ENCODE results near the gene ZNF334. TPM values are rescaled to one million over a fixed set of nuclear protein-coding genes. Genes with fewer than 3 reads are reported as not detected.

The ZNF334 gene
- total RNA-seq = 10 to 100 TPM in 2 of 5 donors, 1 to 10 TPM in 3; 1.4 to 12.8 (median 5.4) TPM
- polyA plus RNA-seq = 1 to 10 TPM; 1.6 to 4.4 (median 2.0) TPM
- long read RNA-seq, donor 1 = 0 reads
- long read RNA-seq, donor 2 = 0 reads
- long read RNA-seq, donor 3, partial matches to known transcripts = 0 of 1 reads
- long read RNA-seq, donor 3, other reads (novel, unspliced or antisense) = 0 of 1 reads
- long read RNA-seq, donor 4, partial matches to known transcripts = 0 of 1 reads
- long read RNA-seq, donor 4, other reads (novel, unspliced or antisense) = 0 of 1 reads
- long read RNA-seq, donor 5, partial matches to known transcripts = 0 of 1 reads
- long read RNA-seq, donor 5, other reads (novel, unspliced or antisense) = 0 of 1 reads
- long read RNA-seq, donor 6, partial matches to known transcripts = 0 of 4 reads
- long read RNA-seq, donor 6, other reads (novel, unspliced or antisense) = 0 of 4 reads
- long read RNA-seq, donor 7, partial matches to known transcripts = 0 of 1 reads
- long read RNA-seq, donor 7, other reads (novel, unspliced or antisense) = 0 of 1 reads
- long read RNA-seq, donor 8, partial matches to known transcripts = 6 of 7 reads
- long read RNA-seq, donor 8, other reads (novel, unspliced or antisense) = 0 of 7 reads
- long read RNA-seq, donor 9, partial matches to known transcripts = 0 of 1 reads
- long read RNA-seq, donor 9, other reads (novel, unspliced or antisense) = 0 of 1 reads
- long read RNA-seq, donor 10, partial matches to known transcripts = 0 of 1 reads
- long read RNA-seq, donor 10, other reads (novel, unspliced or antisense) = 0 of 1 reads

GRCh38 chr20:46512943-46513844 is at the start of gene ZNF334:
Gene ZNF334 (minus strand): TSS chr20:46513559. CDS start chr20:46512102, 1,457 bp downstream.
- H3K4me3 ChIP-seq = peak within 1 kb of the TSS; percentile 59 to 71 (median 60)
- intact Hi-C loops (cut with DNase I; ENCODE audit: low total_unique reads) = no loop called here
- no peaks in the 10 kb centered on the region for H3K9me3 ChIP-seq
- peak; percentile 62 to 93 for DNase-seq
- H3K27me3 ChIP-seq = peaks cover 0 to 30% (median 7%) of the 10 kb centered on the region in 3 donors
- no peaks in the 10 kb centered on the region for H3K36me3 ChIP-seq
- H3K4me1 ChIP-seq = peaks cover 0 to 15% (median 11%) of the 10 kb centered on the region in 4 donors
- 4 to 6% (median 5%) methylated on average over 39 to 49 of the region's 49 CpGs for WGBS, 5 donors
- TF ChIP-seq CTCF (IDR thresholded peaks at IDR 0.05) (no peak), EP300 (IDR thresholded peaks at IDR 0.05) (no peak), POLR2A (IDR thresholded peaks at IDR 0.05) (no peak), POLR2AphosphoS5 (IDR thresholded peaks at IDR 0.05) (peak in 1 of 3 donors; percentile 54)
- peak within 1 kb of the TSS; percentile 52 to 79 (median 65) for H3K27ac ChIP-seq

- 12 to 16% (median 13%) methylated on average over 19 of the region's 19 CpGs for WGBS, 5 donors
- intact Hi-C loops (cut with DNase I; ENCODE audit: low total_unique reads) = no loop called here
Observed at GRCh38 chr20:46562373-46563169, 49.2 kb upstream of the ZNF334 start.

GRCh38 chr20:46562009-46562372 is 48.6 kb upstream of the ZNF334 start:
- H3K27ac ChIP-seq = peak overlapping the region in 3 of 5 donors; percentile 47 to 63 (median 50)
- intact Hi-C loops (cut with DNase I; ENCODE audit: low total_unique reads) = no loop called here
- H3K36me3 ChIP-seq = no peaks in the 10 kb centered on the region
- no peak for DNase-seq
- H3K4me3 ChIP-seq = peak overlapping the region; percentile 22 to 40 (median 36)
- peaks cover 4 to 23% (median 16%) of the 10 kb centered on the region in 4 donors for H3K4me1 ChIP-seq
- no peaks in the 10 kb centered on the region for H3K27me3 ChIP-seq
- no peaks in the 10 kb centered on the region for H3K9me3 ChIP-seq
- TF ChIP-seq POLR2A (IDR thresholded peaks at IDR 0.05) (no peak), EP300 (IDR thresholded peaks at IDR 0.05) (no peak), POLR2AphosphoS5 (IDR thresholded peaks at IDR 0.05) (no peak), CTCF (IDR thresholded peaks at IDR 0.05) (no peak)
- WGBS, 5 donors = 43 to 56% (median 51%) methylated on average over 5 of the region's 5 CpGs

More at GRCh38 chr20:46562373-46563169, 49.2 kb upstream of the ZNF334 start:
- Histone ChIP-seq H3K9me3 (no peaks in the 10 kb centered on the region), H3K27me3 (no peaks in the 10 kb centered on the region), H3K36me3 (no peaks in the 10 kb centered on the region), H3K4me1 (peaks cover 4 to 23% (median 16%) of the 10 kb centered on the region in 4 donors), H3K4me3 (peak overlapping the region; percentile 22 to 40 (median 36)), H3K27ac (peak overlapping the region in 3 of 5 donors; percentile 47 to 63 (median 50))
- peak in 5 of 7 experiments; percentile 69 to 95 (median 84) for TF ChIP-seq CTCF (IDR thresholded peaks at IDR 0.05)
- no peak for TF ChIP-seq POLR2A (IDR thresholded peaks at IDR 0.05)
- peak in 1 of 3 donors; percentile 21 for TF ChIP-seq POLR2AphosphoS5 (IDR thresholded peaks at IDR 0.05)
- TF ChIP-seq EP300 (IDR thresholded peaks at IDR 0.05) = no peak
- peak; percentile 76 to 90 for DNase-seq

Data from stomach (tissue), 19 donors.